ENCODE data around the gene TMEM52. TPM values are rescaled to one million over a fixed set of nuclear protein-coding genes. Genes with fewer than 3 reads are reported as not detected.

The TMEM52 gene
- total and polyA plus RNA-seq, 2 of the 13 experiments (the other 11 are each of a cell fraction or from before 2014, with no cell fraction given): 13.2 to 18.7 TPM

DNA sequence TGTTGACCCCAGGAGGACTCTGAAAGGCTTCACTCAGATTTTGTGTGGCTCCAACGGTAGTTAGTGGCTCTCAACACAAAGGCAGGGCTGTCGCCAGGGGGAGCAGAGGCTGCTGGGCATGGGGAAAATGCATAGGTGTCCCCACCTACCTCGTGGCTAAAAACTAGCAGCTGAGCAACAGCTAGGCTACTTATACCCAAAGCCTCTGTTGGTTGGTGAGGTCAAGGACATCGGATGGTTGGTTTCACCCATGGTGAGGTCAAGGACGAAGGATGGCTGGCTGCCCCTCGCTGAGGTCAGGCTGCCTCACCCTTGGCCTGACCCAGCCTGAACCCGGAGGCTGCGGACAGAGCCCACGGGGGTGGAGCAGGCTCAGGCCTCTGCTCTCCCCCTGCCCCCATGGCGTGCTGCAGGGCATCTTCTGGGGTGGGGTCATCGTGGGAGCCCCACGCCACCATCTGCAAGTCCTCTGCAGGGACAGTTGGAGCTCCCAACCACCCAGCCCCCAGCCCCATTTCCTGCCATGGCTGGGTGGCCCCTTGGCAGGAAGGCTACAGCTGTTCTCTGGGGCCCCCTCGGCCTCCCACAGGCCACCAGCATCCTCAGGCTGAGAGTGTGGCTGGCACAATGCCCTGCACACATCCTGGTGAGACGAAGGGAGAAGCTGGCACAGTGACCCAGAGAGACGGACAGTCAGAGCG, 19.7 kb downstream of the TMEM52 start (continued):
- peak; percentile 53; the same call in 1 of the 2 replicates for TF ChIP-seq ZBTB7B (CRISPR knock-in tag; IDR thresholded peaks at IDR 0.05)
- TF ChIP-seq RARA (CRISPR knock-in tag; IDR thresholded peaks at IDR 0.05): peak; percentile 69
- TF ChIP-seq NR2F6 (IDR thresholded peaks at IDR 0.05): no peak; the same call in 1 of the 2 replicates
- peak; percentile 54; the same call in 1 of the 2 replicates for TF ChIP-seq NR2F6 (CRISPR knock-in tag; IDR thresholded peaks at IDR 0.05)
- TF ChIP-seq ZNF572 (CRISPR knock-in tag; IDR thresholded peaks at IDR 0.05): 0 out of 2 replicates have a peak, but pooled peaks have one; percentile 39
- TF ChIP-seq MTF1 (CRISPR knock-in tag; IDR thresholded peaks at IDR 0.05): no peak
- 0 out of 2 replicates have a peak, but pooled peaks have one; percentile 42 for TF ChIP-seq PITX1 (CRISPR knock-in tag; IDR thresholded peaks at IDR 0.05)
- peak; percentile 92 for TF ChIP-seq ESRRA (CRISPR knock-in tag; IDR thresholded peaks at IDR 0.05; ENCODE audit: low read depth)
- TF ChIP-seq NR2F1 (CRISPR knock-in tag; IDR thresholded peaks at IDR 0.05): peak in 1 of 2 experiments; percentile 15; a peak in 1 of 4 replicates
- no peak for TF ChIP-seq NFYC (CRISPR knock-in tag; IDR thresholded peaks at IDR 0.05)
- TF ChIP-seq HNF4A (CRISPR knock-in tag; IDR thresholded peaks at IDR 0.05): 0 out of 2 replicates have a peak, but pooled peaks have one; percentile 15
- peak; percentile 6; the same call in 1 of the 2 replicates for TF ChIP-seq HOXA3 (CRISPR knock-in tag; IDR thresholded peaks at IDR 0.05)
- peak; percentile 52 for TF ChIP-seq STAG1 (CRISPR knock-in tag; IDR thresholded peaks at IDR 0.05)
- TF ChIP-seq HNRNPLL (IDR thresholded peaks at IDR 0.05; ENCODE audit: low read depth, low read length, poor library complexity, severe bottlenecking): peak; percentile 27
- TF ChIP-seq, protein P1, sequence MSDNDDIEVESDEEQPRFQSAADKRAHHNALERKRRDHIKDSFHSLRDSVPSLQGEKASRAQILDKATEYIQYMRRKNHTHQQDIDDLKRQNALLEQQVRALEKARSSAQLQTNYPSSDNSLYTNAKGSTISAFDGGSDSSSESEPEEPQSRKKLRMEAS (IDR thresholded peaks at IDR 0.05): peak; percentile 51
- TF ChIP-seq CREB1 (IDR thresholded peaks at IDR 0.05): no peak
- TF ChIP-seq CREB1 (CRISPR knock-in tag; IDR thresholded peaks at IDR 0.05): 0 out of 2 replicates have a peak, but pooled peaks have one; percentile 25
- no peak for TF ChIP-seq KLF15 (CRISPR knock-in tag; IDR thresholded peaks at IDR 0.05; ENCODE audit: borderline replicate concordance)
- TF ChIP-seq SAP130 (CRISPR knock-in tag; IDR thresholded peaks at IDR 0.05; ENCODE audit: low read depth): peak; percentile 56
- TF ChIP-seq MTA1 (CRISPR knock-in tag; IDR thresholded peaks at IDR 0.05; ENCODE audit: borderline replicate concordance): peak; percentile 50; the same call in 1 of the 2 replicates
- TF ChIP-seq ZBTB7A (CRISPR knock-in tag; IDR thresholded peaks at IDR 0.05): 0 out of 2 replicates have a peak, but pooled peaks have one; percentile 23
- TF ChIP-seq ELF4 (CRISPR knock-in tag; IDR thresholded peaks at IDR 0.05; ENCODE audit: borderline replicate concordance): no peak
- TF ChIP-seq CHCHD3 (CRISPR knock-in tag; IDR thresholded peaks at IDR 0.05): no peak
- TF ChIP-seq IRF2 (CRISPR knock-in tag; IDR thresholded peaks at IDR 0.05): 0 out of 2 replicates have a peak, but pooled peaks have one; percentile 40
- TF ChIP-seq MTF2 (CRISPR knock-in tag; IDR thresholded peaks at IDR 0.05; ENCODE audit: borderline replicate concordance): no peak
- TF ChIP-seq ZFX (CRISPR knock-in tag; IDR thresholded peaks at IDR 0.05; ENCODE audit: low read depth): peak; percentile 31
- TF ChIP-seq NBN (conservative IDR thresholded peaks at IDR 0.05): no peak
- TF ChIP-seq, protein P2, sequence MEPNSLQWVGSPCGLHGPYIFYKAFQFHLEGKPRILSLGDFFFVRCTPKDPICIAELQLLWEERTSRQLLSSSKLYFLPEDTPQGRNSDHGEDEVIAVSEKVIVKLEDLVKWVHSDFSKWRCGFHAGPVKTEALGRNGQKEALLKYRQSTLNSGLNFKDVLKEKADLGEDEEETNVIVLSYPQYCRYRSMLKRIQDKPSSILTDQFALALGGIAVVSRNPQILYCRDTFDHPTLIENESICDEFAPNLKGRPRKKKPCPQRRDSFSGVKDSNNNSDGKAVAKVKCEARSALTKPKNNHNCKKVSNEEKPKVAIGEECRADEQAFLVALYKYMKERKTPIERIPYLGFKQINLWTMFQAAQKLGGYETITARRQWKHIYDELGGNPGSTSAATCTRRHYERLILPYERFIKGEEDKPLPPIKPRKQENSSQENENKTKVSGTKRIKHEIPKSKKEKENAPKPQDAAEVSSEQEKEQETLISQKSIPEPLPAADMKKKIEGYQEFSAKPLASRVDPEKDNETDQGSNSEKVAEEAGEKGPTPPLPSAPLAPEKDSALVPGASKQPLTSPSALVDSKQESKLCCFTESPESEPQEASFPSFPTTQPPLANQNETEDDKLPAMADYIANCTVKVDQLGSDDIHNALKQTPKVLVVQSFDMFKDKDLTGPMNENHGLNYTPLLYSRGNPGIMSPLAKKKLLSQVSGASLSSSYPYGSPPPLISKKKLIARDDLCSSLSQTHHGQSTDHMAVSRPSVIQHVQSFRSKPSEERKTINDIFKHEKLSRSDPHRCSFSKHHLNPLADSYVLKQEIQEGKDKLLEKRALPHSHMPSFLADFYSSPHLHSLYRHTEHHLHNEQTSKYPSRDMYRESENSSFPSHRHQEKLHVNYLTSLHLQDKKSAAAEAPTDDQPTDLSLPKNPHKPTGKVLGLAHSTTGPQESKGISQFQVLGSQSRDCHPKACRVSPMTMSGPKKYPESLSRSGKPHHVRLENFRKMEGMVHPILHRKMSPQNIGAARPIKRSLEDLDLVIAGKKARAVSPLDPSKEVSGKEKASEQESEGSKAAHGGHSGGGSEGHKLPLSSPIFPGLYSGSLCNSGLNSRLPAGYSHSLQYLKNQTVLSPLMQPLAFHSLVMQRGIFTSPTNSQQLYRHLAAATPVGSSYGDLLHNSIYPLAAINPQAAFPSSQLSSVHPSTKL (CRISPR knock-in tag; IDR thresholded peaks at IDR 0.05): 0 out of 2 replicates have a peak, but pooled peaks have one; percentile 13
- TF ChIP-seq MZF1 (CRISPR knock-in tag; IDR thresholded peaks at IDR 0.05; ENCODE audit: borderline replicate concordance): no peak
- TF ChIP-seq RAD21 (CRISPR knock-in tag; IDR thresholded peaks at IDR 0.05): peak; percentile 60
